ENCODE results near the gene AUTS2.

Gene AUTS2

DNA sequence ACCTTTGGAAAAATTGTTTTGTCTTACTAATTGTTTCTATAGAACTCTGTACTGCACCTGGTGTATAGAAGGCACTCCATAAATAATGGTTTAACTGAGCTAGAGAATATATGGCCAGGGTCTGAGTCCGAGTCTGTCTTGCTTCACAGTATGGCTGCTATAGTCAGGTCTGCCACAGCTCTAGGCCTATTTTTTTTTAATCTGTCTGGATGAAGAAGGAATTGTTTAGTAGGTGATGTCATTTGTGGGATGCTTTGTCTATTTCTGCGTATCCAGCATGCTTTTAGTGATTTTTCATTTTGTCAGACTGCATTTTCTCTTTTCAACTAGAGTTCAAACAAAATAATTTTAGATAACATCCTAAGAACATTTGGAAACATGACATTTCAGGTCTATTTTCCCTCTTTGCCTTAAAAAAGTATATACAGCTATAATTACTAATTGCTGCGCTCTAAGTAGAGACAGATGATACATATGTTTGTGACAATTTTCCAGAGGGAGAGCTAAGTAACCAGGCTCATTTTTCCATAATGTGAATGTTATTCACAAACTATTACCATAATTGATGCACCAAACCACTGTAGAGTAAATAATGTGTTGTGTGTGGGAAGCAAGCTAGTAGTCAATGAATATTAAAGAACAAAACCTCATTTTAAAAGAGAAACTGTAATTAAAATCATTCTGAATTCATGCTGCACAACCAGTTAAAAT, 361.7 kb downstream of the AUTS2 start:
- no peak for DNase-seq

DNA sequence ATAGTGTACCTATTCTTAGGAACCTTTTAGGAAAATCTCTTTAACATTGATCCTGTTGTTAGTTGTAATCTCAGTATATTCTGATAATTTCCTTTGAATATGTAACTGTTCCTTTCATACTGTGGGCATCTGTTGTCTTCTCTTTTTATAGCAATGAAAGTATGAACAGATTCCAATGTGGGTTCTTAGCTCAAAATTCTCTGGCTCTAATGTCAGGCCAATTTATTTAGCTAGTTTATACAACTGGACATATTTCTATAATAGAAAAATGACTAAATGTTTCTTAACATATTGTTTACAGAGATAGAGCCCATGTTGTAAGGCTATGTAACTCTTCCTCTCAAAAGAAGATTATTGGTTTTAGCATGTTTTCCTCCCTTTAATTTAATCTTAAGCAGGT, 363.2 kb downstream of the AUTS2 start:
- no peak for DNase-seq

DNA sequence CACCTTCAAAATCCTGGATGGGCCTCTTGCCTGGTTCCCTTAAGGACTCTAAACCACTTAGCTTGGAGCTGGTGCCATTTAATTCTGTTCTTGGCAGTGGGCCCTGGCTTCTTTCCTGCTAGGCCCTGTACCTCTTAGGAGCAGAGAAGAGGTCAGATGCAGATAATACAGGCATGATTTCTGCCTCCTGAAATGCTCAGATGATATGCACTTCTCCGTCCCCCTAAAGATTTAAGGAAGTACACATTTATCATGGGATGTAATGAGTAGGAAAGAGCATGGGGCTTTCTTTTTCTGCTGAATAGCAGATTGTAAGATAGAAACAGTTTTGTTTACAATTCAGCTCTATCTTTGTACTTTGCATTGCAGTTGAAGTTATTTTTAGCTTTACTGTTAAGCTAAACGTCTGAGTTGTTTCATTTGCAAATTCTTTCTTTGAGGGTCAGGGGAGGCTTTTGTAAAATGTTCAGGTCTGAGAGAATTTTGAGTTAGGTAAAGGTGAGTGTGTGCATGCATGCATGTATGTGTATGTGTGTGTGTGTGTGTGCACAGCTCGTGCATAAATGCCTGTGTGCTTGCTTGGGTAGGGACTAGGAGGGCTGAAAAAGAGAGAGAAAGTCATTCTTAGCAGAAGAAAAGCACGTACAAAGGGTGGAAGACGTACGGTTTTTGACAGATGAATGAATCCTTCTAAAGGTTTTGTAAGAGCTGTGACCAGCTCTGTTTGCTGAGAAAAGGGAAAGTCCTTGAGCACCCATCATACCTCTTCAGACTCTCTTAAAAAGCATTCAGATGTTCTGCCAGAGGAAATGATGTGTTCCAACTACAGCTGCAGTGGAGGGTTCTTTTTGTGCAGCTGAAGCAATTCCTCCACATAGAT, 364.2 kb downstream of the AUTS2 start:
- DNase-seq, result no peak

DNA sequence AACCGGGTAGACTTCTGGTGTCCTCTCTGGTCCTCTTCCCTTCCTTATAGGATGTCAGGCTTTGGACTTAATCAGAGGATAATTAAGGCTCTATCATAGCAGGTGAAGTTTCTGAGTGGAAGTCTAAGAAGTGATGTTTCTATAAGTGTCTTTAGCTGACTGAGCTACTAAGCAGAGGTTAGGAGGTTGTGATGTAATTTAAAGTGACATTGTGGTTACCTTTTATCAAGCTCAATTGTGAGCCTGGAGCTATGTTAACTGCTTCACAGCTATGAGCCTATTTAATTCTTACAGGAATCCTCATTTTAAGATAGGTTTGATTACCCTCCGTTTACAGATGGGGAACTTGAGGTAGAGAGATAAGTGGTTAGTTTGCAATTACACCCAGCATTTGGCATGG, 365.1 kb downstream of the AUTS2 start:
- no peak for DNase-seq

DNA sequence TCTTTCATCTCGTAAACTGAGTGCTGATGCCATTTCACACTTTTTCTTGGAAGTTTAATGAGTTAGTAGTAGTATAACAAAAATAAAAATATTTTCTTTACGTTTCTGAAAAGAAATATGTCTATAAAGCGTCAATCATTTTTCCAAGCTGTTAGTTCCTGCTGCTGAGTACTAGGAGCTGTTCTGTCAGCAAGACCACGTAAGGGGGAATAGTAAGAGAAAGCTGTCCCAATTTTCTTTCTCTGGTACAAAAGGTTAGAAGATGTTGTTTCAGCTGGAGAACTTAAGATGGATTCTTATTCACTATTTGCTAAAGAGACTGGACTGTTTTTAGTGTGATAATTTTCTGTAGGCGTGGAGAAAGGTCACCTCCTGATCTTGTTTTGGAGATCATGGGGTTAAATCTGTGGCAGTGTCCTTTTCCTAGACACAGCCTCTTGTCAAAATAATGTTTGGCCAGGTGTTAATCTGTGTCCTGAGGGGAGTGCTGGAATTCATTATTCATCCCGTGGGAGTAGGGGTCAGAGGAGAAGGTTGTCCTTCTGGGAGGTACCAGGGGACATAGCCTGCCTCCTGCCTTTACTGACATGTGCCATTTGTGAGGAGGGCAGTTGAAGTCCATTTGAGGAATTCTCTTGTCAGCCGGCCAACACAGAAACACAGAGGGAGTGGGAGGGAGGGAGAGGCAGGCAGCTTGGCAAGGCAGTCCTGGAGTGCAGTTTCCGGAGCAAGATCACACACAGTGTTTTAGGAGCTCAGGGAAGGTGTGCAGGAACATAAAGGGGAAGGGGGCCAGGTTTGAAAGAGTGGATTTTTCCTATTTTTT, 368.7 kb downstream of the AUTS2 start:
- no peak for DNase-seq

DNA sequence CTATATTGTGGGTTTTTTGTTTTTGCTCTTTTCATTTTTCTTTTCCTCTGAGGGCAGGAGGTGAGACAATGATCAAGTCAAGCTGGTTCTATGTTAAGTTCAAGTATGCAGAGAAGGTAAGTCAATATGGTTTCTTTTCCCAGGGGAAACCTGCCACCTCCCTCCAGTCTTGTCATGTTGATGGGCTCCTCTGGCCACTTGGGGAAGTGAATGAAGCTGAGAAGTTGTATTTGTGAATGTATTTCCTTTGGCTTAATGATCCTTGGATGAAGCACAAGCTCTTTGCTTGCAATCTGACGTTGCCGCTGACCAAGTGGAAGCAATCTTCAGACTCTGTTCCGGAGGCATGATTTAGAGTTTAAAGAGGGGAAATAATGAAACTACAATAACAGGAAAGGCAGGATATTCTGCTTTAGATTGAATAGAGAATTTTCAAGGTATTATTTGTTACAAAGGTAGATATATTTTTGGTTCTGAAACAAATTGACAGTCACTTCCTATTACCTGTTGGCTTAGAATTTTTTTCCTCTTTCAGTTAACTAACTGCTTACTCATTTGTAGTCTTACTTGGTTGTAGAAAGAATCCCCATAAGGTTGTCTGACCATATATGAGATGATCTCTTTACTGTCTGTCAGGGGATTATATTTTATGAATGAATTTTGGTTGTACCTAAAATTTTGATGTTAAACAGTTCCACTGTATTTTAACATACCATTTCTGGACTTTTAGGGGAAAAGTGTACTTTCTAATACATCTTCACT, 369.6 kb downstream of the AUTS2 start:
- DNase-seq, result no peak

DNA sequence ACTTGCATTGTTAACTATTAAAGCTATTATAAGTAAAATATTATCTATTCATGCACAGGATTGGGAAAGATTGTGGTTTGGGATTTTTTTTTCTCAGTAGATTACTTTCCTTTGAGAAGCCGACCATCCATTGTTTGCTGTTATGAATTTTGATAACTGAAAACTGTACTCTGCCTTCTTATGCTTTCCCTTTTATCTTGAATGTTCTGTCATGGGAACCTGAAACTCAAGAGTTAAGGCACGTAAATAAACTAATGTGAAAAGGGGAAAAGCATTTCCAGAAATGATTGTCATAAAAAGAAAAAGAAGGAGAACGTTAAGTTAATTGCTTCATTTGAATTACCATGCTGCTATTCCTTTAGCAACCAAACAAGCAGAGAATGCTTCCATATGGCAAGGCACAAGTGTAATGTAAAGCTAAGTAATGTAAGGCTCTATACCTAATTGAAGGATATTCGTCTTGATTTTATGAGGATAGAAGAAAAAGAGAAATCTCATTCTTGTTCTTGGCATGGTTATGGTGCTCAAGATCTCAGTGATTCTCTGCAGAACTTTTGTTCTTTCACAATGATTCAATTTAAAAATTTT, 370.8 kb downstream of the AUTS2 start:
- no peak for DNase-seq

DNA sequence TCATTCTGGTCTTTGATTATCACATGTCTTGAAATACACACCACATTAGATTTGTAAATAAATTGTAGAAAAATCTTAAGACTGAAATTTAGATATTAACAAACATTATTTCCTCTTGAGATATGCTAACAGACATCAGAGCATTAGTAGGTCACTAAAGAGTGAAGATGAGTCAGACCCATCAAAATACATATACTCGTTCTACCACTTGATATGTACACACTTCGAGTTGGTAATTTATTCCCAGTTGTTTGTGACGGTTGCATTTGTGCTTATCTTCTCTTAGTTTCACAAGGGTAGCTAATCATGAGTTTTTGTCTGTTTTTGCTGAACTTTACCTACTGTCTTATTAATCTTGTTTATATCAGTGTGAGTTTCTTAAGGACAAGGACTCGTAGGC, 383.4 kb downstream of the AUTS2 start:
- no peak for DNase-seq

DNA sequence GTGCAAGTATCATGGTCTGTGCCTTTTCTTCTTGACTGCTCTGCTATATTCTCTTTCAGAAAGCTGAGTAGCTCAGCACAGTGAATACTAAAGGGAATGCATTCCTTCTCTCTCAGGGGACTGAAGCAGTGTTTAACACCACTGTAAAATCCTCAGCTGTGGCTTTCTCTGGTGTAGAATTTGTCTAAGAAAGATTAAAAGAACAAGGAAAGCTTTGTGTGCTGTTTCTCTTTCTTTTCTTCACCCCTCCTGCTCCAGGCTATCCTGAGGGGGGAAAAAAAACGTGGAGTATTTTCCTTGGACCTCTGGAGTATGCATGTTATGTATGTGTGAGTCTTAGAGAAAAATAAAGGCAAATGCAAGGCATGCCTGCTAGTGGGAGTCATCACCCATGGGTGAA, 383.9 kb downstream of the AUTS2 start:
- DNase-seq, result no peak

DNA sequence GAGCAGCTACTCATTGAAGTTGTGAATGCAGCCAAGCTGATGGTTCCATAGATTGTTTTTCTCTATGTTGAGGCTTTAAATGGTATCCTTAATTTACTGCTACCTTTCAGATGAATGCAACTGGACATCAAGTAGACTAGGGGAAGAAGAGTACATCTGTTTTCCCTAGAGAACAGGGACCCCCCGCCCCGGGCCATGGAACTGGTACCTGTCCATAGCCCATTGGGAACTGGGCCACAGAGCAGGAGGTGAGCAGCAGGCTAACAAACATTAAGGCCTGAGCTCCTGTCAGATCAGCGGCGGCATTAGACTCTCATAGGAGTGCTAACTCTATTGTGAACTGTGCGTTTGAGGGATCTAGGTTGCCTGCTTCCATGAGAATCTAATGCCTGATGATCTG, 391.3 kb downstream of the AUTS2 start:
- DNase-seq, result no peak

DNA sequence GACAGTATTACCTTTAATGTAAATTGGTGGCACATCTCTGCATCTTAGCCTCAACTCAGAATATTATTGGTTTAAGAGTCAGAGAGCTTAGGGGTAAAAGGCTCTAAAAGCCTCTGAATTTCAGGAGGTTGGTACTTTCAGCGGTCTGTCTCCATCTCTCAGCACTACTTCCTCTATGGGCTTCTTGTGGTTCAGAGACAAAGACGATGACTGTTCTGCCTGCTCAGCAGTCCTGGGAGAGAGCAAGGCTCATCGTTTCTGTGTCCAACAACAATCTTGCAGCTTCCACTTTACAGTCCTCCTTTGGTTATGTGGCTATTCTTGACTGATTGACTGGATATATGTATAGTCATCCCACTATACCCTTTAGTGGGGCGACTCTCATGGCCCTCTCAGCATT, 394.7 kb downstream of the AUTS2 start:
- no peak for DNase-seq

DNA sequence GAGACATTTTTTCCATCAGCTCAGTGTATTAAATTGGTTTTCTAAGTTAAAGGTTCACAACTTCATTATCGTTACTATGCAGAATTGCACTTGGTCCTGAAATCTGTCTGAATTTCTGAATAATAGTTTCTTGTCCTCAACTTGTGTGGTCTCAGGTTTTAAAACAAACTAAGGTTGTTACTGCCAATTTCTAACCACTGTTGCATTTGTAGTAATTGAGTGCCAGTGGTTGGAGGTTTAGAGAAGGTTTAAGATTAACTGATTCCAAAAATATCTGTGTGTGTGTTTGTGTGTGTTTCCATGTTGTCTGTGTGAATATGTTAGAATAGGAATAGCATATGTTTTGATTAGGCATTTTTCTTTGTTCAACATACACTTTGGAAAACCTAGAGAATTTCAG, 395.9 kb downstream of the AUTS2 start:
- DNase-seq, result no peak

DNA sequence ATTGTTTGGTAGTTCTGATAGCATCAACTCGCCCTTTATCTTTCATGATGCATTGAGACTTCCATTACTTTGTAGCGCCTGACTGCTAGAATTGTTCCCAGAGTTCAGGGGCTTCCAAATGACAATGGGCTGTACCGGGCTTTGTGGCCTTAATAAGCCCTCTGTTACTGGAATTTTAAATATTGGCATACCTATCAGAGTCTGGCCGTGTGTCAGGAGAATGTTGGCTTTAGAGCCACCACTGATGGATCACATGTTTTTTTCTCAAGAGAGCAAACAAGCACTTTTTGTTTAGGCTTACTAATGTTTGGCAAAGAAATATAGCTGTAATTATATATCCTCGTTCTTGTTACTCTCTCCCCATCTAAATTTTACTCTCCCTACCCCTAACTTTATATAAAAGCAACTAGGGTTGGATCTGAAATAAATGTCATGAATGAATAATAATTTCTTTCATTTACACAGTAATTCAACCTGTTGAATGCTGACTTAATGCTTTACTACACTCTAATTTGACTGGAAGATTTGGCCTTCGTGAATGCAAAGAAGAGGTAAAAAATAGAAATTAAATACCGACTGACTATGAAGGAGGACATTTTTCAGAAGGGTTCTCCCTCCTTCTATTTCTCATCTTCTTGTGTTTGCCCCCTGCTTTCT, 396.7 kb downstream of the AUTS2 start:
- no peak for DNase-seq

DNA sequence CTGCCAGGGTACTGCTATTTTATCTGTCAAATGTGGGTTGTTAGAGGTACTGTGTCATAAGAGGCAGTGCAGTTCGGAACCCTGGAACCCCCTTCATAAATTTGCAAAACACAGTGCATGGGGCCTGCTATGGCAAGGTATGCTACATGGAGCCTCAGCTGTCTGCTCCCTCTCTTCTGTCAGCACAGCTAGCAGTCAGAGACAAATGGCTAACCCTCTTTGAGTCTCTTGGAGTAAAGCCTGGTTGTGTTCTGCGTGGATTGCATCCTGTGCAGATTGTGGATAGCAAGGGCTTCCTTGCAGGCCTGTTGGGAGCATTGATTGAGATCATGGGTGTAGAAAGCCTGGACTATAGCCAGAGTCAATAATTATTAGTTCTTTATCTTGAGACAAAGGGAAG, 397.8 kb downstream of the AUTS2 start:
- DNase-seq, result no peak

DNA sequence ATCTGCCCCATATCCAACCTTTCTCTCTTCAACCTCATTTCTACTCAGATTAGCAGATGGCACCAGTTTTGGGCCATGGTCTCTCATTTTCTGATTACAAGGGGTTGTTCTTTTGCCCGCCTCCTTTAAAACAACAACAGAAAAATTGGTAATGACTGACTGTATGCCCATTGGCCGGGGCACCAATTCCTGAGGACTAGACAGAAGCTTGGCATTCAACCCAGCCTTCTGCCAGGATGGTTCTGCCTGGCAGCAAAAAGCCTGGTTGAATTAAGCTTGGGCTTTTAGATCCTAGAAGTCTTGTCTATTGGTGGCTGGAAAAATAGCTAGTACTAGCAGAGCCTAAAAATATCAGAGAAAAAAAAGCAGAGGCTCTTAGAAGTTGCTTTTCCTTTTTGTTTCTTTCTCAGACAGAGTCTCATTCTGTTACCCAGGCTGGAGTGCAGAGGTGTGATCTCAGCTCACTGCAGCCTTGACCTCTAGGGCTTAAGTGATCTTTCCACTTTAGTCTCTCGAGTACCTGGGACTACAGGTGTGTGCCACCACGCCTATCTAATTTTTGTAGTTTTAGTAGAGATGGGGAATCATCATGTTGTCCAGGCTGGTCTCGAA, 402.6 kb downstream of the AUTS2 start:
- DNase-seq, result no peak

DNA sequence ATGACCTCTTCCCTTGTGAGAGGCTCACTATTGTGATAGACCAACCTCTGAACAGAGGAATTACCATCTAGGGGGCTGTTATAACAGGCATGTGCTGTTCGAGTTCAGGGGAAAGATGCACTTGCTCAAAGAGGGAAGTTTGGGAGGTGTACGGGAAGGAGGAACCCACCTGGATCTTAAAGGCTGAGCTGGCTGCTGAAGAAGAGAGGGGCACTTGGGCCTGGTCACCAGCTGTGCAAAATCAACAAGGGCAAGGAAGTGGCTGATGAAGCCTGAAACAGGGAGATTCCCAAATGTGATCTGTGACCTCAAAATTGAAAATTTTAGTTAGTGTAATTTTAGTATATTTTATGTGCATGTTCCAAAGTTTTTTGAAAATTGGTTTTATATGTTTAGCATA, 407.2 kb downstream of the AUTS2 start:
- DNase-seq, result no peak

DNA sequence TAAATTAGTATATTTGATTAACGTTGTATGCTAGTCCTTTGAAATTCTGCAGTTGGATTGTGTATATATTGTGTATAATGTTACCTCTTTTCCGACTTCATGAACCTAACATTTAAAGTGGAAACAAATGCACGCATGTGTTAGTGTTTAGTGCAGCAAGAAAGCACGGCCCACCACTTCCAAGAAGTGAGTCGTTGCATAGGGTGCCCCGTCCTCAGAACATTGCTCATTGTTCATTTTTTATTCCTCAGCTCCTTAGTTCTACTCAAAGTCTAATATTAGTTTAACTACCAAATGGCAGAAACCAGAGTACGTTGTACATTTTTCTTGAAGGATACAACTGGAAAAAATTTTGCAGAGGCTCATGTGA, 407.6 kb downstream of the AUTS2 start:
- no peak for DNase-seq

DNA sequence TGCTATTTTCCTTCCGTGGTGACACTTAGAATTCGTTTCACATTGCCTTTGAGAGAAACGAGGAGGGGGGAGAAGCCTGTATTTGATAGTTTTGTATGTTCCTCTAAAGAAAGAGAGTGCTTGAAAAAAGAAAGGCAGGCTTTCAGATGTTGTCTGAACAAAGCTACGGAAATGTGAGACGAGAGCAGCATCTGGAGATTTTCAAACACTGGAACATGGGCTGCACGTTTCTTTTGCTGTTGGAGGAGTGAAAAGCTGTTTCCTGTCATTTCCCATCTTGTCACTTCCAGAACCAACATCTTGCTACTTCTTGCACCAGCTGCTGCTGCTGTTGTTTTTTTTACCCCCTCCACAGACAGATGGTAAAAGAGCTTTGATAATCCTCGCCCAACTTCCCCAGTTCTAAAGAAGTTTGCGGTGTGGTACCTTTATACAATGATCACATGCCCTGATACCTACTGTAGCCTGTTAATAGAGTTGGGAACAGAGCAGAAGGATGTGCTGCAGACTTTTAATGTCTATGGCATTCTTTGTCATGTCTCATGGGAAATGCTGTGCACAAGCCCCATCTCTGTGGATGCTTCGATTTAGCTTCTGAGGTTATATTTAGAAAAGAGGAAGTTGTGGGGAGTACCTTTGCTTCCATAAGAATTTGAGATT, 408.1 kb downstream of the AUTS2 start:
- DNase-seq, result no peak

DNA sequence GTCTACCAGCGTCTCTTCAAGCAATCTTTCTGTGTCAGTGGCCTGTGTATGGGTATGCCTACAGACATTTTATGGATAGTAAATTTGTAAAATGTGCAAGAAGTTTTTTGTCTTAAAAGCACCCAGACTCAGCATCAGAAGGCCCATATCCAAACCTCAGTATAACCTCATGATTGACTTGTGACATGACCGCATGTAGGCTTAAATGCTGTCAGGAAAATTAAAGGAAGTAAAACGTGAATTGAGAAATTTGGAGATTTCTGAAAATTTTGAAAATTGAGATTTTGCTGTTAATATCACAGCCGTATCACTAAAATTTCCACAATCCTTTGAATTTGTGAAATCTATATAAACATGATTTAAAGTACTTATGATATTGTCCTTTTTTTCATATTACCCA, 410.2 kb downstream of the AUTS2 start:
- no peak for DNase-seq

DNA sequence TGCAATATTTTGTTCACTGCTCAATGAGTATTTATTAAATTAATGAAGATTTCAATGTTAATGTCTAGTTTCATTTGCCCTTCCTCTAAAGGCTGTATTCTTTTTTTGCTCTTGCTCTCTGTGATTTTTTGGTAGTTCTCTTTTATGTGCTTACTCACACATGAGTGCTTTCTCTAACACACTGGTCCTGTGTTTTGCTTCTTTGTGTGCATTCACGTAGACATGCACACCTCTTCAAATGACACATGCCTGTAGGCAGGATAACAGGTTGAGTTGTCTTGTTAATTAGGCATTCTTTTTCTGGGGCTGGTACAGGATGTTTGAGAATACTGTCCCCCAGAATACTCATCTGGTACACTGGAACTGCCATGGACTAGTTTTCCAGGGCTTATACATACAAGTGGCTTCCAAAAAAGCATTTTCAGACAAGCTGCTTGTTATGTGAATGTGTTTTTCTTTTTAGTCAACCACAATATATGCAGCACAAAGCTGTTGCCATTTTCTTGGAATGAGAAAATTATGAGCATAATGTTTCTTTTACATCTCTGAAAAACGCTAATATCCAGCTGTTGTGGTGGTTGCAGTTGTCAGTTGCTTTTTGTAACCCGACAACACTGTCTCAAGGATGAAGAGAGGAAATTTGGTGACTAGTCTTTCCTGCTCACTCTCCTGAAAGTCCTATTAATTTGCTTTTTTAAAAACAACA, 416.4 kb downstream of the AUTS2 start:
- DNase-seq, result no peak
